GM19099 (cell line): Measurements from ENCODE around the gene CHD1.

Source experiments
- POLR2A ChIP-seq: IDR thresholded peaks from 3 replicates; pipeline ENCODE4 v1.6.1; 2011; ENCODE audit warnings: low read depth; ENCODE audit not compliant: insufficient read length; ENCODE audit errors: extremely low read depth

The CHD1 gene

GRCh38 chr5:98941131-98941883, 12.5 kb upstream of the CHD1 start:
- TF ChIP-seq POLR2A = no peak

- TF ChIP-seq POLR2A = no peak
Observed at GRCh38 chr5:98940581-98940980, 11.8 kb upstream of the CHD1 start.

- TF ChIP-seq POLR2A = no peak
Observed at GRCh38 chr5:98938464-98938863, 9.7 kb upstream of the CHD1 start.

- TF ChIP-seq POLR2A = no peak
Observed at GRCh38 chr5:98936948-98937715, 8.3 kb upstream of the CHD1 start.

GRCh38 chr5:98935206-98935605, 6.4 kb upstream of the CHD1 start:
- no peak for TF ChIP-seq POLR2A

- TF ChIP-seq POLR2A = no peak
Observed at GRCh38 chr5:98934546-98934945, 5.7 kb upstream of the CHD1 start.

GRCh38 chr5:98933445-98934072, 4.8 kb upstream of the CHD1 start:
- TF ChIP-seq POLR2A = peak; percentile 35

GRCh38 chr5:98930972-98931762, 2.4 kb upstream of the CHD1 start:
- no peak for TF ChIP-seq POLR2A

GRCh38 chr5:98929710-98930298, 997 bp upstream of the CHD1 start:
- TF ChIP-seq POLR2A = no peak

- no peak for TF ChIP-seq POLR2A
Observed at GRCh38 chr5:98927989-98928872, 576 bp downstream of the CHD1 start.

GRCh38 chr5:98927242-98927988, 1.4 kb downstream of the CHD1 start:
- peak; percentile 68 for TF ChIP-seq POLR2A

GRCh38 chr5:98923966-98924365, 4.8 kb downstream of the CHD1 start:
- no peak for TF ChIP-seq POLR2A

- no peak for TF ChIP-seq POLR2A
Observed at GRCh38 chr5:98921947-98922505, 6.8 kb downstream of the CHD1 start.
